GM12875 (cell line): Measurements from ENCODE around the gene MBNL1.

Experiments
- H3K4me3 ChIP-seq: one replicate; pipeline ENCODE4 v1.5.1; 2011; ENCODE audit warnings: low read depth, low read length, control low read depth
- CTCF ChIP-seq: IDR thresholded peaks from 2 replicates; pipeline ENCODE4 v1.5.1; 2011; ENCODE audit warnings: low read depth, mild to moderate bottlenecking, control low read depth, inconsistent platforms, low read length, moderate library complexity, borderline replicate concordance; ENCODE audit not compliant: insufficient read depth

Gene MBNL1

GRCh38 chr3:152258448-152259393 lies 10.0 kb upstream of the MBNL1 start:
- H3K4me3 ChIP-seq = no peak overlapping the region
- no peak for TF ChIP-seq CTCF

- no peak overlapping the region for H3K4me3 ChIP-seq
- TF ChIP-seq CTCF = no peak
Observed at GRCh38 chr3:152259468-152259867, 9.3 kb upstream of the MBNL1 start.

- H3K4me3 ChIP-seq = no peak overlapping the region
- no peak for TF ChIP-seq CTCF
Observed at GRCh38 chr3:152260026-152260425, 8.7 kb upstream of the MBNL1 start.

GRCh38 chr3:152260529-152260928 lies 8.2 kb upstream of the MBNL1 start:
- TF ChIP-seq CTCF = no peak
- H3K4me3 ChIP-seq = no peak overlapping the region

- no peak overlapping the region for H3K4me3 ChIP-seq
- no peak for TF ChIP-seq CTCF
Observed at GRCh38 chr3:152261329-152261728, 7.4 kb upstream of the MBNL1 start.

GRCh38 chr3:152263711-152264110 lies 5.0 kb upstream of the MBNL1 start:
- no peak for TF ChIP-seq CTCF
- H3K4me3 ChIP-seq = no peak overlapping the region

GRCh38 chr3:152264378-152264777 lies 4.4 kb upstream of the MBNL1 start:
- TF ChIP-seq CTCF = no peak
- no peak overlapping the region for H3K4me3 ChIP-seq
